Glomerular visceral epithelial cell (primary cell): ENCODE measurements around the gene DPM3.
"Not testable (repeated sequence)": the region's sequence is repeated elsewhere in the genome, so short reads cannot be mapped to it uniquely, and the experiment has no call there.

Experiments
- DNase-seq: peaks from one replicate; pipeline ENCODE4 v3.0.0-alpha.2; 2016; ENCODE audit errors: extremely low spot score

The DPM3 gene

GRCh38 chr1:155175281-155175926 lies 35.1 kb upstream of the DPM3 start:
- DNase-seq, result no peak

- peak; percentile 35 for DNase-seq
These were observed 34.3 kb upstream of the DPM3 start for GRCh38 chr1:155174324-155175280.

- peak; percentile 55 for DNase-seq
These were observed 33.4 kb upstream of the DPM3 start, which contains the start of gene TRIM46 for GRCh38 chr1:155173478-155174323. TRIM46 (plus strand) TSS chr1:155173849; CDS start chr1:155173967, 118 bp downstream.

GRCh38 chr1:155172732-155173477 lies 32.6 kb upstream of the DPM3 start, which contains the start of gene KRTCAP2:
KRTCAP2 (minus strand) TSS chr1:155173304; CDS start chr1:155173224, 80 bp downstream.
- peak; percentile 97 for DNase-seq

- DNase-seq, result no peak
These were observed 31.8 kb upstream of the DPM3 start for GRCh38 chr1:155171836-155172731.

- DNase-seq, result no peak
These were observed 30.5 kb upstream of the DPM3 start for GRCh38 chr1:155170806-155171205.

GRCh38 chr1:155170101-155170785 lies 29.9 kb upstream of the DPM3 start:
- no peak for DNase-seq

- no peak for DNase-seq
These were observed 29.2 kb upstream of the DPM3 start for GRCh38 chr1:155169541-155169940.

GRCh38 chr1:155168456-155169210 lies 28.3 kb upstream of the DPM3 start:
- DNase-seq, result no peak

GRCh38 chr1:155168105-155168445 lies 27.7 kb upstream of the DPM3 start:
- DNase-seq, result not testable (repeated sequence)

- peak; percentile 85 for DNase-seq
These were observed 27.1 kb upstream of the DPM3 start for GRCh38 chr1:155167166-155168104.

- no peak for DNase-seq
These were observed 26.3 kb upstream of the DPM3 start for GRCh38 chr1:155166471-155167165.

GRCh38 chr1:155166051-155166470 lies 25.7 kb upstream of the DPM3 start:
- no peak for DNase-seq

- DNase-seq, result not testable (repeated sequence)
These were observed 24.3 kb upstream of the DPM3 start for GRCh38 chr1:155164625-155165024.

- DNase-seq, result not testable (repeated sequence)
These were observed 23.5 kb upstream of the DPM3 start for GRCh38 chr1:155163785-155164184.

- not testable (repeated sequence) for DNase-seq
These were observed 22.3 kb upstream of the DPM3 start for GRCh38 chr1:155162631-155163030.

GRCh38 chr1:155160128-155160527 lies 19.8 kb upstream of the DPM3 start:
- DNase-seq, result no peak
